ENCODE measurements around the gene EXOC6B.
A peak's percentile ranks its signal among the peaks of the same experiment; 100 is the strongest.

The EXOC6B gene

DNA sequence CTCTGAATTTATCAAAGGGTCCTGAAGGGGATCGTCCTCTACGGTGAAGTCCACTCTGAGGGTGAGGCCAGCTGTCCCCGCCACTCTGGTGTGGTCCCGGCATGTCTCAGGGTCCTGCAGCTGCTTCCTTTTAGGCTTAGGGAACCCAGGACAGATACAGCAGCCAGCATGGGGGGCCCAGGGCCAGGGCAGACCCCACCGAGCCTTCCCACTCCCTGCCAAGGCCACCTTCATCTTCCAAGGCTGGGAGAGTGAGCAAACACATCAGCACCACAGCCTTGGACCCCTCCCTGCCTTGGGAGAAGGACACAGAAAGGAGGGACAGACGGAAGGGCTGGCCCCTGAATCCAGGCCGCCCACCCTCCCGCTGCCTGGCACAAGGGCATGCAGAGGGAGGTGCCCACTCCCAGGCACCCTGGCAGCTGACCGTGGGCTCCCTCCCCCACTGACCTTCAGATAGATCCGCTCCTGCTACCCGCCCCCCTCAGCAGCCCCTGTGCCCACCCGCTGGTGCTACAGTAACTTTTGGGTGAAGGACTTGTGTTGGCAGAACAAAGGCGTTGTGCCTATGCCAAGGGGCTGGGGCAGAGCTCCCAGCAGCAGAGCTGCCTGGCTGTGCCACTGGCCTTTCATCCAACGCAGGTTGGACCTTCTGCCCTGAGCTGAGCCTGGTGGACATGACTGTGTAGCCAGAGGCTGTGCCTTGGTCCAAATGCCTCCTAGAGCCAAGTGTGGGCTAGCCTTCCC, 685.8 kb downstream of the EXOC6B start:
- no peak for TF ChIP-seq EGR1 (IDR thresholded peaks at IDR 0.05)
- no peak for TF ChIP-seq ZBTB7A (IDR thresholded peaks at IDR 0.05; ENCODE audit: low read depth)

DNA sequence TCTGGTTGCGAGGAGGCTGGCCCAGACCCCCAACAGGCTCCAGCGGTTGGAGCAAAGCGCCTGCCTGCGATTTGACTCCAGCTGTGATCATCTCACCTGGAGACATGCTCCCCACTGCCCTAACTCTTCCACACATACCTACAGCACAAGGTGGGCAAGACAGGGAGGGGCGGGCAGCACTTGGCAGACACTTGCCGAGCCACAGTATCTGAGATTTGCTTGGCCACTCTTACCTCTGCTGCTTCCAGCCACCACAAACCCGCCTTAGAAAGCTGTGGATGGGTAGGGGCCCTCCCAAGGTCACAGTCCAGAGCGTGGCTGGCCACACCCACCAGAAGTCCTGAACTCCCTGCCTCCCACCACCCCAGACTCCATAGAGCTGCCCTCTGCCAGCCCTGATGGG, 686.4 kb downstream of the EXOC6B start:
- TF ChIP-seq, protein P1, sequence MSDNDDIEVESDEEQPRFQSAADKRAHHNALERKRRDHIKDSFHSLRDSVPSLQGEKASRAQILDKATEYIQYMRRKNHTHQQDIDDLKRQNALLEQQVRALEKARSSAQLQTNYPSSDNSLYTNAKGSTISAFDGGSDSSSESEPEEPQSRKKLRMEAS (IDR thresholded peaks at IDR 0.05) = no peak
- TF ChIP-seq YY1 (IDR thresholded peaks at IDR 0.05; ENCODE audit: low read depth) = no peak
- TF ChIP-seq NFIC (IDR thresholded peaks at IDR 0.05) = no peak
- TF ChIP-seq TEAD4 (IDR thresholded peaks at IDR 0.05) = no peak
- no peak for TF ChIP-seq CREB1 (IDR thresholded peaks at IDR 0.05; ENCODE audit: low read depth)
- no peak for TF ChIP-seq TCF12 (IDR thresholded peaks at IDR 0.05; ENCODE audit: low read depth)
- no peak for TF ChIP-seq CEBPB (IDR thresholded peaks at IDR 0.05)
- no peak for TF ChIP-seq RAD21 (IDR thresholded peaks at IDR 0.05; ENCODE audit: low read depth)
- no peak for TF ChIP-seq EGR1 (IDR thresholded peaks at IDR 0.05)
- no peak for TF ChIP-seq REST (IDR thresholded peaks at IDR 0.05; ENCODE audit: low read depth)
- TF ChIP-seq EP300 (IDR thresholded peaks at IDR 0.05; ENCODE audit: borderline replicate concordance) = no peak
- TF ChIP-seq, protein P2, sequence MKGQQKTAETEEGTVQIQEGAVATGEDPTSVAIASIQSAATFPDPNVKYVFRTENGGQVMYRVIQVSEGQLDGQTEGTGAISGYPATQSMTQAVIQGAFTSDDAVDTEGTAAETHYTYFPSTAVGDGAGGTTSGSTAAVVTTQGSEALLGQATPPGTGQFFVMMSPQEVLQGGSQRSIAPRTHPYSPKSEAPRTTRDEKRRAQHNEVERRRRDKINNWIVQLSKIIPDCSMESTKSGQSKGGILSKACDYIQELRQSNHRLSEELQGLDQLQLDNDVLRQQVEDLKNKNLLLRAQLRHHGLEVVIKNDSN (IDR thresholded peaks at IDR 0.05) = no peak
- TF ChIP-seq ZBTB7A (IDR thresholded peaks at IDR 0.05; ENCODE audit: low read depth) = no peak
- no peak for TF ChIP-seq FOXM1 (IDR thresholded peaks at IDR 0.05; ENCODE audit: borderline replicate concordance, low read depth)
- no peak for TF ChIP-seq TAF1 (IDR thresholded peaks at IDR 0.05; ENCODE audit: low read depth)

GRCh38 chr2:72138921-72139381, 686.9 kb downstream of the EXOC6B start:
- no peak for TF ChIP-seq TEAD4 (IDR thresholded peaks at IDR 0.05)

DNA sequence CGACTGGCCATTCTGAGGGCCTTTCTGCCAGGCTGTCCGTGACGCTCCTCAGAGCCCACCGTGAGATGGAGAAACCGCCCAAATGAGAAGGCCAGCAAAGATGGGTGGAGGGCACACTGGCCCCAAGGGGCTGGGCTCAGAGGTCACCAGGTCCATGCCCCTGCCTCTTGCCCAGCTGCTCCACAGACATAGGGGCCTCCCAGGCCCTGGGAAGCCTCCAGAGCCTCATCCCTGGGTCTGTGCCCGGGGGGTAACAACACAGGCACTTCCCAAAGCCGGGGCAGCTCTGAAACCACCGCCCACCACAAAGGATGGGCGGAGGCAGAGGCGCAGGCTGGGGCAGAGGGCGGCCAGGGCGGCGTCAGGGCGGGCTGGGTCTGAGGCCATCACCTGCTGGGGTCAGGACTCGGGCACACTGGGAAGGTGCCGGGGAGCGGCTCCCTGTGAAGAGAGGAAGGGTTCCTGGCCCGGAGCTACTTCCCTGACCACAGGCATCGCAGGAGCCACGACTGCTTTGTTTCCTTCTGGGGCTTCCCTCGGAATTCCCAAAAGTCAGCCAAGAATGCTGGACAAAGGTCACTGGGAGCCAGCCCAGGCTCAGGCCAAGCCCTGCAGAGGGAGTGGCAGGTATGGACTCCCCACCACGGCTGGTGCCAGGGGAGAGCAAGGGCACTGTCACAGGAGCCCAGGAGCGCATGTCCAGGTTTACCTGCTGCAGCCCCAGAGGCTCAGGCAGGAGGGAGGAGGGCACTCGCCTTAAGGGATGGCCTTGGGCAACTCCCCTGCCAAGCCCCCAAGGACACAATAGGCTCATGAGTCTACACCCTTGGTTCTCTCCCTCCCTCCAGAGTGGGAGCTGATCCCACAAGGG, 687.6 kb downstream of the EXOC6B start:
- TF ChIP-seq RAD21 (IDR thresholded peaks at IDR 0.05; ENCODE audit: low read depth) (no peak), TEAD4 (IDR thresholded peaks at IDR 0.05) (no peak), EP300 (IDR thresholded peaks at IDR 0.05; ENCODE audit: borderline replicate concordance) (no peak), CEBPB (IDR thresholded peaks at IDR 0.05) (no peak), FOXM1 (IDR thresholded peaks at IDR 0.05; ENCODE audit: borderline replicate concordance, low read depth) (no peak), EGR1 (IDR thresholded peaks at IDR 0.05) (no peak), YY1 (IDR thresholded peaks at IDR 0.05; ENCODE audit: low read depth) (no peak), REST (IDR thresholded peaks at IDR 0.05; ENCODE audit: low read depth) (no peak), CREB1 (IDR thresholded peaks at IDR 0.05; ENCODE audit: low read depth) (no peak), TAF1 (IDR thresholded peaks at IDR 0.05; ENCODE audit: low read depth) (no peak), ZBTB7A (IDR thresholded peaks at IDR 0.05; ENCODE audit: low read depth) (no peak)
- TF ChIP-seq, protein P1 (IDR thresholded peaks at IDR 0.05) = no peak

GRCh38 chr2:72137498-72138010, 688.3 kb downstream of the EXOC6B start:
- peak; percentile 60 for TF ChIP-seq RAD21 (IDR thresholded peaks at IDR 0.05; ENCODE audit: low read depth)
- no peak for TF ChIP-seq YY1 (IDR thresholded peaks at IDR 0.05; ENCODE audit: low read depth)

GRCh38 chr2:72136933-72137497, 688.8 kb downstream of the EXOC6B start:
- TF ChIP-seq EGR1 (IDR thresholded peaks at IDR 0.05) = no peak
- TF ChIP-seq REST (IDR thresholded peaks at IDR 0.05; ENCODE audit: low read depth) = no peak
- no peak for TF ChIP-seq TCF12 (IDR thresholded peaks at IDR 0.05; ENCODE audit: low read depth)
- TF ChIP-seq, protein P2 (IDR thresholded peaks at IDR 0.05) = no peak
- no peak for TF ChIP-seq RAD21 (IDR thresholded peaks at IDR 0.05; ENCODE audit: low read depth)
- TF ChIP-seq EP300 (IDR thresholded peaks at IDR 0.05; ENCODE audit: borderline replicate concordance) = no peak
- no peak for TF ChIP-seq NFIC (IDR thresholded peaks at IDR 0.05)
- TF ChIP-seq YY1 (IDR thresholded peaks at IDR 0.05; ENCODE audit: low read depth) = no peak
- TF ChIP-seq, protein P1 (IDR thresholded peaks at IDR 0.05) = no peak
- no peak for TF ChIP-seq ZBTB7A (IDR thresholded peaks at IDR 0.05; ENCODE audit: low read depth)
- no peak for TF ChIP-seq FOXM1 (IDR thresholded peaks at IDR 0.05; ENCODE audit: borderline replicate concordance, low read depth)
- TF ChIP-seq TEAD4 (IDR thresholded peaks at IDR 0.05) = no peak
- TF ChIP-seq CEBPB (IDR thresholded peaks at IDR 0.05) = no peak
- no peak for TF ChIP-seq CREB1 (IDR thresholded peaks at IDR 0.05; ENCODE audit: low read depth)
- TF ChIP-seq TAF1 (IDR thresholded peaks at IDR 0.05; ENCODE audit: low read depth) = no peak
